Measurements from ENCODE around the gene SLC25A22.

- no peak for TF ChIP-seq EZH2phosphoT487 (IDR thresholded peaks at IDR 0.05; ENCODE audit: low read depth)
- no peak for TF ChIP-seq CTCF (IDR thresholded peaks at IDR 0.05; ENCODE audit: low read depth, low read length)
These were observed 7.1 kb downstream of the SLC25A22 start for GRCh38 chr11:790721-791564.

All from OCI-LY3 (cell line).